ENCODE data around the gene ATP1A4. TPM values are rescaled to one million over a fixed set of nuclear protein-coding genes. Genes with fewer than 3 reads are reported as not detected.

ATP1A4 gene
- total and polyA plus RNA-seq, 10 of the 15 experiments (the other 5 are each of a cell fraction or from before 2014, with no cell fraction given) = 0.31 to 1.0 (median 0.54) TPM

- TF ChIP-seq E2F8 (IDR thresholded peaks at IDR 0.05; ENCODE audit: low read depth, partially characterized antibody) = no peak
- TF ChIP-seq GATAD2B (conservative IDR thresholded peaks at IDR 0.05; ENCODE audit: low read depth) = no peak
- no peak for TF ChIP-seq POLR2AphosphoS5 (IDR thresholded peaks at IDR 0.05; ENCODE audit: low read length)
- no peak for TF ChIP-seq NRF1 (conservative IDR thresholded peaks at IDR 0.05; ENCODE audit: low read depth, low read length)
- no peak for TF ChIP-seq SMC3 (IDR thresholded peaks at IDR 0.05; ENCODE audit: borderline replicate concordance, low read length)
- TF ChIP-seq SUZ12 (IDR thresholded peaks at IDR 0.05; ENCODE audit: unreplicated experiment) = no peak
- TF ChIP-seq USF1 (IDR thresholded peaks at IDR 0.05; ENCODE audit: borderline replicate concordance, extremely low read length, insufficient read depth, low read depth, low read length) = no peak
- no peak for TF ChIP-seq POLR2AphosphoS2 (IDR thresholded peaks at IDR 0.05; ENCODE audit: low read depth, low read length)
- TF ChIP-seq CREM (IDR thresholded peaks at IDR 0.05; ENCODE audit: low read depth) = no peak
- TF ChIP-seq FOS (IDR thresholded peaks at IDR 0.05; ENCODE audit: borderline replicate concordance, extremely low read depth, insufficient read length) = no peak
- TF ChIP-seq YY1 (IDR thresholded peaks at IDR 0.05; ENCODE audit: low read depth, low read length) = no peak
- no peak for TF ChIP-seq ZNF687 (IDR thresholded peaks at IDR 0.05)
Measured at GRCh38 chr1:160191756-160192155, 40.4 kb downstream of the ATP1A4 start (continued).
